GM21515 (cell line): ENCODE data around the gene PDCD1.
"Not testable (repeated sequence)": the region's sequence is repeated elsewhere in the genome, so short reads cannot be mapped to it uniquely, and the experiment has no call there.

ENCODE experiments used
- ATAC-seq: cut with Tn5 transposase; IDR thresholded peaks from one replicate; pipeline ENCODE4 v1.9.1; 2021; ENCODE audit not compliant: unreplicated experiment

Gene PDCD1

GRCh38 chr2:241814643-241815476 is 43.8 kb downstream of the PDCD1 start:
- no peak for ATAC-seq

- ATAC-seq = no peak
These were observed 44.4 kb downstream of the PDCD1 start for GRCh38 chr2:241814393-241814642.

GRCh38 chr2:241813644-241814392 is 44.9 kb downstream of the PDCD1 start:
- no peak for ATAC-seq

- no peak for ATAC-seq
These were observed 45.7 kb downstream of the PDCD1 start for GRCh38 chr2:241812730-241813643.

GRCh38 chr2:241811952-241812729 is 46.6 kb downstream of the PDCD1 start:
- ATAC-seq = no peak

GRCh38 chr2:241811201-241811951 is 47.3 kb downstream of the PDCD1 start:
- no peak for ATAC-seq

GRCh38 chr2:241810307-241811200 is 48.1 kb downstream of the PDCD1 start:
- no peak for ATAC-seq

GRCh38 chr2:241809383-241810306 is 49.0 kb downstream of the PDCD1 start:
- ATAC-seq = no peak

GRCh38 chr2:241808721-241809382 is 49.8 kb downstream of the PDCD1 start, which contains the start of gene NEU4:
NEU4 (plus strand) TSS chr2:241809193; CDS start chr2:241814485, 5,292 bp downstream.
- ATAC-seq = no peak

- no peak for ATAC-seq
These were observed 50.5 kb downstream of the PDCD1 start for GRCh38 chr2:241808051-241808720.

- not testable (repeated sequence) for ATAC-seq
These were observed 52.5 kb downstream of the PDCD1 start for GRCh38 chr2:241806217-241806616.

GRCh38 chr2:241804326-241805229 is 54.1 kb downstream of the PDCD1 start:
- no peak for ATAC-seq

GRCh38 chr2:241803387-241804325 is 55.0 kb downstream of the PDCD1 start:
- no peak for ATAC-seq
